ENCODE results near the gene VPS33A. TPM values are rescaled to one million over a fixed set of nuclear protein-coding genes. Genes with fewer than 3 reads are reported as not detected.

Gene VPS33A
- total RNA-seq, 4 donors from 2014 or later: 13.6 to 19.4 (median 15.1) TPM

- Histone ChIP-seq H3K27ac (no peak overlapping the region), H3K4me3 (no peak overlapping the region), H3K36me3 (no peaks in the 10 kb centered on the region), H3K9me3 (no peaks in the 10 kb centered on the region), H3K4me1 (no peaks in the 10 kb centered on the region), H3K27me3 (peaks cover 26% of the 10 kb centered on the region)
- no peak for DNase-seq (ENCODE audit: low spot score in 2 of 2)
- no peak for TF ChIP-seq CTCF (IDR thresholded peaks at IDR 0.05)
- no peak for TF ChIP-seq EP300 (IDR thresholded peaks at IDR 0.05)
- TF ChIP-seq POLR2A (IDR thresholded peaks at IDR 0.05): no peak
- TF ChIP-seq POLR2AphosphoS5 (IDR thresholded peaks at IDR 0.05): no peak
- 83% methylated on average over 1 of the region's 1 CpG for WGBS
Measured at GRCh38 chr12:122194804-122195203, 71.5 kb downstream of the VPS33A start.

- TF ChIP-seq EP300 (IDR thresholded peaks at IDR 0.05) (no peak), POLR2A (IDR thresholded peaks at IDR 0.05) (no peak), CTCF (IDR thresholded peaks at IDR 0.05) (no peak), POLR2AphosphoS5 (IDR thresholded peaks at IDR 0.05) (no peak)
- WGBS: 65% methylated on average over 11 of the region's 11 CpGs
- no peak overlapping the region for H3K27ac ChIP-seq
Measured at GRCh38 chr12:122192441-122192840, 73.9 kb downstream of the VPS33A start.

GRCh38 chr12:122190842-122191668 is 75.2 kb downstream of the VPS33A start:
- 67% methylated on average over 18 of the region's 18 CpGs for WGBS
- Histone ChIP-seq H3K27me3 (peaks cover 15% of the 10 kb centered on the region), H3K4me3 (no peak overlapping the region), H3K9me3 (no peaks in the 10 kb centered on the region), H3K4me1 (no peaks in the 10 kb centered on the region), H3K36me3 (no peaks in the 10 kb centered on the region), H3K27ac (no peak overlapping the region)
- TF ChIP-seq EP300 (IDR thresholded peaks at IDR 0.05) (no peak), POLR2A (IDR thresholded peaks at IDR 0.05) (no peak), POLR2AphosphoS5 (IDR thresholded peaks at IDR 0.05) (no peak), CTCF (IDR thresholded peaks at IDR 0.05) (peak; percentile 15 to 68)
- DNase-seq (ENCODE audit: low spot score in 2 of 2): no peak

More at GRCh38 chr12:122192441-122192840, 73.9 kb downstream of the VPS33A start:
- Histone ChIP-seq H3K27me3 (peaks cover 21% of the 10 kb centered on the region), H3K4me3 (no peak overlapping the region), H3K9me3 (no peaks in the 10 kb centered on the region), H3K4me1 (no peaks in the 10 kb centered on the region), H3K36me3 (no peaks in the 10 kb centered on the region)
- no peak for DNase-seq (ENCODE audit: low spot score in 2 of 2)

- Histone ChIP-seq H3K9me3 (no peaks in the 10 kb centered on the region), H3K4me3 (no peak overlapping the region), H3K4me1 (no peaks in the 10 kb centered on the region), H3K36me3 (no peaks in the 10 kb centered on the region), H3K27ac (no peak overlapping the region), H3K27me3 (peaks cover 15% of the 10 kb centered on the region)
- 86% methylated on average over 26 of the region's 34 CpGs for WGBS
- no peak for TF ChIP-seq EP300 (IDR thresholded peaks at IDR 0.05)
- TF ChIP-seq POLR2A (IDR thresholded peaks at IDR 0.05): no peak
- DNase-seq (ENCODE audit: low spot score in 2 of 2): no peak
Measured at GRCh38 chr12:122189626-122190475, 76.4 kb downstream of the VPS33A start.

- TF ChIP-seq POLR2A (IDR thresholded peaks at IDR 0.05) (no peak), CTCF (IDR thresholded peaks at IDR 0.05) (no peak), POLR2AphosphoS5 (IDR thresholded peaks at IDR 0.05) (no peak), EP300 (IDR thresholded peaks at IDR 0.05) (no peak)
- Histone ChIP-seq H3K36me3 (no peaks in the 10 kb centered on the region), H3K27ac (no peak overlapping the region), H3K4me3 (no peak overlapping the region), H3K27me3 (peaks cover 10% of the 10 kb centered on the region), H3K9me3 (no peaks in the 10 kb centered on the region), H3K4me1 (peaks cover 10% of the 10 kb centered on the region)
- 55% methylated on average over 10 of the region's 12 CpGs for WGBS
- no peak for DNase-seq (ENCODE audit: low spot score in 2 of 2)
Measured at GRCh38 chr12:122187466-122187865, 78.8 kb downstream of the VPS33A start.
